ENCODE results near the gene TREM1.

Gene TREM1

GRCh38 chr6:41226752-41227151, 59.7 kb downstream of the TREM1 start:
- H3K4me3 Mint-ChIP-seq, result no peak overlapping the region
- no peaks in the 10 kb centered on the region for H3K9me3 Mint-ChIP-seq
- H3K27ac Mint-ChIP-seq, result no peak overlapping the region
- peaks cover 31% of the 10 kb centered on the region for H3K4me1 Mint-ChIP-seq
- peaks cover 35% of the 10 kb centered on the region for H3K27me3 Mint-ChIP-seq
- ATAC-seq, result no peak
- H3K36me3 Mint-ChIP-seq, result no peaks in the 10 kb centered on the region

- Mint-ChIP-seq H3K27ac (no peak overlapping the region), H3K9me3 (peaks cover 3% of the 10 kb centered on the region), H3K4me1 (peaks cover 31% of the 10 kb centered on the region), H3K27me3 (peaks cover 35% of the 10 kb centered on the region), H3K4me3 (no peak overlapping the region), H3K36me3 (no peaks in the 10 kb centered on the region)
- ATAC-seq, result no peak
Measured at GRCh38 chr6:41224800-41225199, 61.7 kb downstream of the TREM1 start.

Measured in stimulated activated memory B cell treated with anti-CD40 and anti-IgM and Interleukin-4, amounts not matched to agents 10 μg/mL and 1 μg/mL and 100 μg/mL, for 72 hours (primary cell).